CD1c-positive myeloid dendritic cell (primary cell): Measurements from ENCODE around the gene MTFR1L.

Experiments
- DNase-seq: peaks from one replicate; pipeline ENCODE4 v3.0.0-alpha.2; 2016; ENCODE audit errors: extremely low spot score

The MTFR1L gene

DNA sequence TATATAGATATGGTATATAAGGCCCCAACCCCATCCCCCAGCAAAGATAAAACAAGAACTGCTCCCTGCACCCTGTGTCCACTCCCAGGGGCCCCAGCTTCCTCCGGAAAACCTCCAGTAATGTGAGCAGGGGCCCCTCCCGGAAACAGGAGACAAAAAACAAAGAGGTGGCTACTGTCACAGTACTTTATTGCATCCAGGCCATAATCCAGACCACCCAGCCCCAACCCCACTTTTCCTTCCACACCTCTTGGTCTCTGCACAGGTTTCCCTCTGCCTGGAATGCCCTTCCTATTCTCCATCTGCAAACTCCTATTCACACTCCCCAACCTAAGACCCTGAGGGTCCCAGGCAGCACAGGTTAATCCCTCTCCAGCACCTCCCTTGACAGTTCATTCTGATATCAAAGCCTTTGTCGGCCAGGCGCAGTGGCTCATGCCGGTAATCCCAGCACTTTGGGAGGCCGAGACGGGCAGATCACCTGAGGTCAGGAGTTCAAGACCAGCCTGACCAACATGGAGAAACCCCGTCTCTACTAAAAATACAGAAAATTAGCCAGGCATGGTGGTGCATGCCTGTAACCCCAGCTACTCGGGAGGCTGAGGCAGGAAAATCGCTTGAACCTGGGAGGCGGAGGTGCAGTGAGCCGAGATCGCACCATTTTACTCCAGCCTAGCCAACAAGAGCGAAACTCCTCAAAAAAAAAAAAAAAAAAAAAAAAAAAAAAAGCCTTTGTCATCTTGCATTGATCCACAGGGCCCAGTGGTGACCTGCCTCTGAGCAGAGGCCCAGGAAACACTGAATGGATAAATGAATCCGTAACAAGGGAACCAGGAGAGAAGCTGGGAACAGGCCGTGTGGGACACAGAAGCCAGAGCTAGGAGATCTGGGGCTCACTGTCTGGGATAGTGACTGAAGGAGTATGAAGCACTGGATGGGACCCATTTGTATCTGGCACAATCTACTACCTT, 41.8 kb downstream of the MTFR1L start:
- peak; percentile 21 for DNase-seq

DNA sequence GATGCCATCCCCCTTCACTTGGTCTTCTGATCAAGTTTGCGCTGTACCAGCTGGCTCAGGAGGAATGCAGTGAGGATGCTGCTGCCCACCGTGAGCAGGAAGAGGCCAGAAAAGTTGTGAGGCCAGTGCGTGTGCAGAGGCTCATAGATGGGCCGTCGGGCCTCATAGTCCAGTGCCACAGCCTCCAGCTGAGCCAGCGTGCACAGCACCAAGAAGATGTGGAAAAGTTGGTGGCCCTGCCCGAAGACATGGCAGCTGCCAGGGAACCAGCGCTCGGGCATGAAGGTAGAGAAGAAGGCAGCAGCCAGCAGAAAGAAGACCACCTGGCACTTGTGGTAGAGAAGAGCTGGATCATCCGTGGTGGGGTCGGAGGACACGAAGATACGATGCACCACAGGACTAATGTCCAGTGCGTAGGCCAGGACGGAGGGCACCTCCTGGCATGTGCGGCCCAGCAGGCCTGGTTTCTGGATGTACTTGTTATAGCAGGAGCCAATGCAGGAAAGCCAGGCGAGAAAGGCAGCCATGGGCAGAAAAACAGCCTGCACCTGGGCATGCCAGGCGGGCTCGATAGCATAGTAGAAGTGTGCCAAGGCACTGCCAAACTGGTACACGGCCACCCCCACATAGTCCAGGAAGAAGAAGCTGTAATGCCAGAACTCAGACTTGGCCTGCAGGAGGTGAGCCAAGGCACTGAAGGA, 43.2 kb downstream of the MTFR1L start:
- no peak for DNase-seq

DNA sequence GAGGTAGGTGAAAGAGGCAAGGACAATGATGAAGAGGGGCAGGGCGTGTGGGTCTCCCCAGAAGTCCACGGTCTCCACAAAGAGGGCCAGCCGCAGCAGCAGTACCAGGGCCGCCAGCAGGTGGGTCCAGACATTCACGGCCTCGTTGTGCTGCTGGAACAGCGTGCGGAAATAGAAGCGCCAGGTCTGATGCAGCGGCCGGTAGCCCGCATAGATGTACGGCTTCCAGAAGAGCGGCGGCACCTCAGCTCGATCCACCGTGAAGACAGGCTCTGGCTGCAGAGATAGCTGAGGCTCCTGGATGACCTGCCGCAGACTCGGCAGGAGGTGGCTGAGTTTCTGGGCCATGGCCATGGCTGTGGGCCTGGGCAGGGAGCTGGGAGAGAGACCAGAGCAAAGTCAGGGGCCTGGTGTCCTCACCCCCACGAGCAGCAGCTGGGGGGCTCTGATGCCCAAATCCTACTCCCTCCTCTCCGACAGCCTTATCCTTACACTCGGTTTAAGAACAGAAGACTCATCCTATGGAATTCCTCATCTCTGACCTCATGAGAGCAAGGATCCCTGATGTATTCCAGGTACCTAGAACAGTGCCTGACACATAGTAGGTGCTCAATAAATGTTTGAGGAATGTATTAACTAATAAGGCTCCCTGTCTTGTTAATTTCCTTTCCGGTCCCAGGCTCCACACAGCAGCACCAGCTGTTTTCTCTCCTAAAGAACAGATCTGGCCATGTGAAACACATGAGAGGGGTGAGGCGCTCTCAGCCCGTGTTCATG, 43.9 kb downstream of the MTFR1L start:
- DNase-seq: no peak

DNA sequence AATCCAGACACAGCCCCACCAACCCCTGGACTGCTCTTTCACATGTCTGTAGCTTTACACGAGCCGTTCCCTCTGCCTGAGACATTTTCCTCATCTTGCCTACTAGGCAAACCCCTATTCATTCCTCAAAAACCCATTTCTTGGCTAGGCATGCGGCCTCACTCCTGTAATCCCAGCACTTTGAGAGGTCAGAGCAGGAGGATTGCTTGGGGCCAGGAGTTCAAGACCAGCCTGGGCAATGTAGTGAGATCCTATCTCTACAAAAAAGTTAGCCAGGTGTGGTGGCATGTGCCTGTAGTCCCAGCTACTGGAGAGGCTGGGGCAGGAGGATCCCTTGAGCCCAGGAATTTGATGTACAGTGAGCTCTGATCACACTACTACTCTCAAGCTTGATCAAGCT, 44.7 kb downstream of the MTFR1L start:
- no peak for DNase-seq

DNA sequence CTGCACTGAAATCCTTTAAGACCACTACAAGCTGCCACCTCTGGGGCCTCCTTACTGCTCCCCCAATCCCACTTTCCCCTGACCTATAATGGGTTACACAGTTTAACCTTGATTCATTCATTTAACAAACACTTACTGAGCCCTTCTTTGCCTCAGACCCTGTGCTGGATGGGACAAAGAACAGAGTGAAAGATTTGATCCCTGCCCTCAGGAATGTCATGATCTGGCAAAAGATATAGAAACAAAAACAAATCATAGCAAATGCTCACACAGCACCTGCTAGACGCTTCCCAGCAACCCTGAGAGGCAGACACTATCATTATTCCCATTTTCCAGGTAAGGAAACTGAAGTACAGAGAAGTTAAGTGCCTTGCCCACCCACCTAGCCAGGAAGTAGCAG, 46.5 kb downstream of the MTFR1L start:
- no peak for DNase-seq

DNA sequence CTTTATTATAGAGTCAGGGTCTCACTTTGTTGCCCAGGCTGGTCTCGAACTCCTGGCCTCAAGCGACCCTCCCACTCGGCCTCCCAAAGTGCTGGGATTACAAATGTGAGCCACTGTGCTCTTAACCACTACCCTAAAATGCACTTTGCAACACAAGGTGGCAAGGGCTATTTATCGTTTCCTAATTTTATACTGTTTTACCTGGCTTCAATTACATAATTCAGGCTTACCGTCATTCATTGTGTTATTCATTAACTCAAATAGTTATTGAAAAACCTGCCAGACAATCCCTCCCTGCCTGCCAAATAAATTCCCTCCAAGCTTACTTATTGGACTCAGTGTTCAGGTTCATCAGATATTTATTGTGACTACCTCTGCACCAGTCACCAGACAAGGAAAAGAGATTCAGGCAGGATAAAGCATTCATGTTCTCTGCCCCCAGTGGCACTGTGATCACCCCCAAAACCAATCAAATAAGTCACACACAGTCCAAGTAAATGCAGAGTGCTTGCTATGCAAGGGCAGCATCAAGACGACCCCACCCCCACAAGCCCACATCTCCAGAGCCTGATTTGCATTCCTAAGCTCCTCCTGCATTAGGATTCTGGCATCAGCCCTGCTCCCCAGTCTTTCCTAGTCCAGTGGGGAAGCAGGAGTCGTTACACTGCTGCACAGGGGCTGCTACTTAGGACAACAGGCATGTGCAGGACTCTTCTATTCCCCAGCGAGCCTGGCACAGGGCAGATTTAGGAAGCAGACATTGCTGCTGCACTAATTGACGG, 47.6 kb downstream of the MTFR1L start:
- DNase-seq: no peak

DNA sequence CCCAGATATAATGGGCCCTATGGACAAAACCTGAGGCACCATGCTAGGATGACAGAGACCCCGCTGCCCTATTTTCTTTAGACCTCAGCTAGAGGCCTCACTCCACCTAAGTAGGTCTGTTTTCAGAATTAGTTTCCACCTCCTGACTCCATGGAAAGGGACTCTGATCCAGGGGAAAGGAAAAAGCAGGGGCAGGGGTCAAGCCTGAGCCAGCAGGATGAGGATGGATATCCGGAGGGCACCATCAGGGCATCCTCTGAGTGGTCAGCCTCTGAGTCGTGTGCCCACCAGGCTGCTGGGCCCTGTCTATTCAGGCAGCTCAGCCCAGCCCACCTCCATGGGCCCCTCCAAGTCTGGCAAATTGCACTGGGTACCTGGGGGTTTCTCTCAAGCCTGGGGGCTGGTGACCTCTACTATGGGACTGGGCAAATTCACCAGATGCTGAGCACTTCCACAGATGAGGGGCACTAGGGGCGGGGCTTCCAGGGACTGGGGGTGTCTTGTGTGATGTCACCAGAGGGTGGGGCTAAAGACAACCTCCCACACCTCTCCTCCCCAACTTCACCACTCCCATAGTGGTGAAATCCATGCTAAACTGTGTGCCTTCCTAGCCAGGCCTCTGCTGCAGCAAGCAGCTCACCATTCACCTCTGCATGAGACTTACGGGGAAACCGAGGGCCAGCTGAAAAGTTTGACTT, 50.3 kb downstream of the MTFR1L start:
- DNase-seq: no peak

DNA sequence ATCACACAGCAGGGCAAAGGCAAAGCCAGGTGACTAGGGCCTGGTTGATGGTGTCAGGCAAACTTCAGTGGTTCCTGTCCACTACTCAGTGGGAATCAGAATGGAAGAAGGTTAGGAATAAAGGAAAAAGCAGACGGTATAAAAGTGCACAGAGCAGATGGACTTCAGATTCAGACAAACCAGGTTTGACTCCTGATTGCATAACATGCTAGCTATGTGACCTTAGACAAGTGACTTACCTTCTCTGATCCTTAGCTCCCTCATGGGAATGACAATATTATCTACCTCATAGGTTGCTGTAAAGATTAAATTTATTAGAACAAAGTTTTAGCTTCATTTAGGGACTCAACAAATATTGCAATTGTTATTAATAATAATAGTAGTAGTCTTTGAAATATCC, 50.9 kb downstream of the MTFR1L start:
- DNase-seq: no peak

DNA sequence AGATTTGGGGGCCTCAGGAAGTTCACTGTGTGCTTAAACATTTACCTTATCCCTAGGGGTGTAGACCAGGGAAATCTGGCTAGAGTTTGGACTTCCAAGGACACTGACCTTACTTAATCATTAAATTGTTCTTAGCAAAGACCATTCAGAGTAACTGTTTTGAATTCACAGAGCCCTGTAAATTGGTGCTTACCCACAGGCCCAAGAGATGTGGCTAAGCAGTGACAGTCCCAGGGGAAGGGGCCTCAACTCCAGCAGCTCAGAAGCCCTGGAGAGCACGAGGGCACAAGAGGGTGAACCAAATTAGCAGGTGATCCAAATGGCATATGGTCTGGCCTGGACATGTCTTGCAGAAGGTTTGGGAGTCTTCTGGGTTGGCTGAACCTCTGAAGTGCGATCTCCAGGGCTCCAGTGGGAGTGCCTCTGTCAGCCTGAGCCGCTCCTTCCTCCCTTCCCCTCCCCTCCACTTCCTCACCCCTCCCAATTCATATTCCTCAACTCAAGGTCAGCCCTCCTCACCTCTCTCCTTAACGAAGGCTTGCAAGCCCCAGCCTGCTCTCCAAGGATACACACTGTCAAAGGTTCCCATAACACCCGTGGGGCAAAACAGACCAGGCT, 51.4 kb downstream of the MTFR1L start:
- no peak for DNase-seq

DNA sequence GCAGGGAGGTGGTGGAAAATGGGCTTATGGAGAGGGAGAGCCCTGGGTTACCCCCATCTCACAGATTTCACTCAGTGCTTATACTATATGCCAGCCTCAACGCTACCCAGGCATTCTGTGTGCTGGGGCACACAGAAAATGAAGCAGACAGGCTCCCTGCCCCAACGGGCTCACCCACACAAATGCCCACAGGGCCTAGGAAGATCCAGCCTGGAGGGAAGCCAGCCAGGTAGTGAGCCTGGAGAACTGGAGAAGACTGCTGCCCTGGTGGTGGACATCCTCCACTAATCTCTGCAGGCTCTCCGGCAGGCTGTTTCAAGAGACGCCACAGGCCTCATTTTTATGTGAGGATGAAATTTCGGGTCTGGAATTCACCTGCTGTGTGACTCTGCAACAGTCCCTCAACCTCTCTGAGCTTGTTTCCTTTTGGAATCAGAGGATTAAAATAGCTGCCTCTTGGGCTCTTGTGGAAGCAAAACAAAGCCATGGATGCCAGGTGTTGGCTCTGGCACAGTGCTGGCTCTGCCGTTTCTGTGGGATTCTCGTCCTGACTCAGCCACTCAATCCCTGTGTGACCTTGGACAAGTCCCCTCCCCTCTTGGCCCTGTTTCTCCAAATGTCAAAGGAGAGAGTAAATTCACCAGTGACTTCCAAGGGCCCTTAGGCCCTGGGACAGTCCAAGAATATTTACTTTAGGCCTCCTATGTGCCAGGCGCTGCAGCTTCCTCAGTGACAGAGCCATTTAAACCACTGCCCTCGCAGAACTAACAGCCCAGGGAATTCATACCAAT, 52.1 kb downstream of the MTFR1L start:
- DNase-seq: no peak

DNA sequence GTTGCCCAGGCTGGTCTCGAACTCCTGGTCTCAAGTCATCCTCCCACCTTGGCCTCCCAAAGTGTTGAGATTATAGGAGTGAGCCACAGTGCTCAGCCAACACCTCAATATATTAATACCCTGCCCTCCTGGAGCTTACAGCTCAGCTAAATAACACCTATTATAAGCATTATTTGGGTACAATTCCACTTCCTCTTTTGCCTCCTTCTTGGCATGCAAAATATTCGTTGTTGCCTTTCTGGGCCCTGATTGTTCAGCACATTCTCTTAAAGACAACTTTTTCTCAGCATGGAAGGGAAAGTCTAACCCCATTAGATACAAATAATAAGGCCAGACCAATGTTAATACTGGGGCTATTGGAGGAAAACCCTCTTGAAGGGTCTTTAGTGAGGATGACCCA, 53.0 kb downstream of the MTFR1L start:
- DNase-seq: no peak

DNA sequence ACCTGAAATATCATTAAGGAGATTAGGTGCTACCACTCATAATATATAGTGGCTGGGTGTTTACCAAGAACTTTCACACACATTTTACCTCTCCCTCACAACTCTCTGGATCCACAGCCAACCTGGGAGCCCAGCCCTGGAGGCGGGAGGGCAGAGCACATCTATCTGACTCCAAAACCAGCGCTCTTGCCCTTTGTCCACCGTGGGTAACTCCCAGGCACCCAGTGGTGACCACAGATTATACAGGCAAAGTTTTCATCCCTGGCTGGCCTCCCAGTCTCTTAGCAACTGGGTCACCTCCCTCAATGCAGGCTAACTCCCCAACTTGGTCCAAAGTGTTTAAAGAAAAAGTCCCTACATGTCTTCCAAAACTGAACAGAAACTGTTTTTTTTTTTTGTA, 53.4 kb downstream of the MTFR1L start:
- no peak for DNase-seq

DNA sequence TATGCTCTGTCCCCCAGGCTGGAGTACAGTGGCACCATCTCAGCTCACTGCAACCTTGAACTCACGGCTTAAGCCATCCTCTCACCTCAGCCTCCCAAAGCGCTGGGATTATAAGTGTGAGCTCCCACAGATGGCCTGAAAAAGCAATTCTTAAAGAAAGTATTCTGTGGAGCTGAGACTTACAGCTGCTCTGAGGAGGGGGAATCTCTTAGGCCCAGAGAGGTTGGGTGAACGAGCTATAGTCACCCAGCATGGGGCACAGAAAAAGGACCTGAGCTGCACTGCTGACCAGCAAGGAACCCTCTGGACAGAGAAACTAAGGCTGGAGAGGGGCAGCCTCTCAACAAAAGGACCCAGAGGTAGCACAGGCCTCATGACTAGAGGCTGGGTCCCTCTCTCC, 54.5 kb downstream of the MTFR1L start:
- DNase-seq: no peak

DNA sequence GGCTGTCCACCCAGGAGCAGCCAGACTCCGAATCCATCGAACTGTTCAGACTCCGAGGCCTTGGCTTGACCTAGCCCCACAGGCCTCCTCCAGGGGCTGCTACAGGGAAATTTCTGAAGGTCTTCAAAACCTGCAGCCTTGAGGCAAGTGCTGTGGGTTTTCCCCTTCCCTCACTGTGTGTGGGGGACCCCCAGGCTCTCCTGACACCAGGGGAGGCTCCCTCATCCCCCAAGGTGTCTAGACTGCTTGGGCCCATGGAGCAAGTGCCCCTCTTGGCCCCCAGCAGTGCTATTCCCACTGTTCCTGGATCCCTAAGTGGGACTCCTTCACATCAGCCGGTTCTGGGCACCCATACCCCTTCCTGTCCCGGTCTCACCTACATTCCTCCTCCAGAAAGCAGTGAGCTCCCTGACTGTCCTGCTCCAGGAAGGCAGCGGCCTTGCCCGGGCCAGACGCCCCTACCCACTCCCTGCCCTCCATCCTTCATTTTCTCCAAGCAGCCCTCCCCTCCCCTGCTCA, 54.9 kb downstream of the MTFR1L start:
- no peak for DNase-seq

DNA sequence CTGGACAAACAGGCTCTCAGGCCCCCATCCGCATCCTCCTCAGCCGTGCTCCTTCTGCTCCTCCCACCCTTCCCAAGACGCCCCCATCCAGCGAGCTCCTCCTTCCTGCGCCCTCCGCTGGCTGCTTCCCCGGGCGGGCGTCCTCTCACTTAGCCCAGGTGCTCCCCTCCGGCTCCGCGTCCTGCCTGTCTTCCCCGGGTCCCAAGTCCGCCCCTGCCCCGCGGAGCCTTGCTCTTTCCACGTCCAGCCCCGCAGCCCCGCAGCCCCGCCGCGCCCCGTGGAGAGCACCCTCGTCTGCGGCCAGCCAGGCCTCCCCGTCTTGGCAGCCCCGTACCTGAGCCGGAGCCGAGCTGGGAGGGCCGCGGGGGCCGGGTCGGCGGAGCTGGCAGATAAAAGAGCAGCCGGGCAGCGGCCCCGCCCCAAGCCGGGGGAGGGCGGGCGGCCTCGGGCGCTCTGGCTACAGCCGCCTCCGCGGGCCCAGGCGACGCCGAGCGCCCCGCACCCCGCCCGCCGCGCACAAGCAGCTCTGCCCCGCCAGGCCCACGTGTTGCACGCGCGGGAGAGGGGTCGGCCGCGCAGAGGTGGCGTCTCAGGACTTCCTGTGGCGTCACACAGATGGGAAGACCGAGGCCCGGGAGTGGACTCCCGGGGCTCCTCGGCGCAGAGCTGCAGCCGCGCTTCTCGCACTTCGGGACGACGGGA, 55.6 kb downstream of the MTFR1L start, which contains the start of gene PAQR7:
Gene PAQR7 (minus strand): TSS at position 555 of the 702 bp plus-strand sequence. CDS start 11,869 bp downstream, outside the sequence.
- peak; percentile 76 for DNase-seq

DNA sequence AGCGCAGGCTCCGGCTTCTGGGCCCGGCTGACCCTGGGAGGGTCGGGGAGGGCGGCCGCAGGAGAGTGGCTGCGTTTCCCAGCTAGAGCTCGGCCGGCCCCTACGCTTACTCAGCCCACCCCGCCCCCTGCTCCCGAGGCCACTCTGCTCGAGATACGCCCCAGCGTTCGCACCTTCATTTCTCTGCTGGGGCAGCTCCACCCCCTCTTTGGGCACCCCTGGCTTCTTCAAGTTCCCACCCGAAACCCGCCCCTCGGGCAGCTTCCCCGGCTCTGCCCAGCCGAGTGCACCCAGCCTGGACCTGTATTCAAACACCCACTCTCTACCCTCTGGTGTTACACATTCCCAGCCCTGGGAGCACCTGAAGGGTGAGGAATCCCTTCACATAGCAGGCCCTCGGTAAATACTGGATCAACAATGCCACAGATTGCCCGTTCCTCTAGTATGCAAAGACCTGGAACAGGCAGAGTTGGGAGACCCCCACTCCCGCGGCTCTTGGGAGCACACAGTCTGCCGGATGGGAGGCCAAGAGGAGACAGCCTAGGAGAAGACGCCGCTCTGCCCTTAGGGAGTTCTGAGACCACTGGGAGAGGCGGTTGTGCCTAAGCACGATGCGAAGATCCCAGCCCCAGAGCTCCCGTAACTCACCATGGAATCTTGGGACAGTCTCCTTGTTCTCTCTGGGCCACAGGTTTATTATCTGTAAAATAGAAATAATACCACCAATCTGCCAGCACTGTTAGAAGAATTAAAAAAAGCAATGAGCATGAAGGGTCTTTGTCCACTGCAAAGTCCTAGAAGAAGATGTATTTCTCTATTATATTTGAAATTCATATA, 56.3 kb downstream of the MTFR1L start:
- no peak for DNase-seq

DNA sequence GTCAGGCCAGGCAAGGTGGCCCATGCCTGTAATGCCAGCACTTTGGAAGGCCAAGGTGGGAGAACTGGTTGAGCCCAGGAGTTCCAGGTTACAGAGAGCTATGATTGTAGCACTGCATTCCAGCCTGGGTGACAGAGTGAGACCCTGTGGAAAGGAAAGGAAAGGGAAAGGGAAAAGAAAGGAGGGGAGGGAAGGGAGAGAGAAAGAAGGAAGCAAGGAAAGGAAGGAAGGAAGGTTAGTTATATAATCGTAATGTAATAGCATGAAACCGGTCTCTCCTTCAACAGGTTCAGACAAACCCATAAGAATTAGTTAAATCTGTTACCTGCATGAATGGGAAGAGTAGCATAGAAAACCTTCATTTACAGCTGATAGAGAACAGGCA, 56.9 kb downstream of the MTFR1L start:
- DNase-seq: no peak

DNA sequence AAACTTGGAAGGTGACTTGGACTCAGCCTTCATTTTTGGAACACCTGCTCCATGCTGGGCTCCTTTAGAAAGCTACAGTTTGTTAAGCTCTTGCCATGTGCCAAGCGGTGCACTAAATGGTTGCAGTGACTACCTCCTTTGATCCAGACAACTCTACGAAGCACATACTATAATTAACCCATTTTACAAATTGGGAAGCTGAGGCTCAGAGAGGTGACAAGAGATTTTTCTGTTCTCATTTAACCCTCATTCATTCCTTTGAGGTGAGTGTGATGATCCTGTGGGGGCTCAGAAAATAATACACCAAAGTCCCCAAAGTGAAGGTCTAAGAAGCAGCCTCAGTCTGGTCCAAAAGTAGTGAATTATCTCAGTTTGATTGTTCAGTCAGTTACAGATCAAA, 57.4 kb downstream of the MTFR1L start:
- DNase-seq: no peak
